Ectodermal cell (in vitro differentiated cells): ENCODE measurements around the gene MYH2.

Source experiments
- H3K27ac ChIP-seq: 2 replicates; pipeline ENCODE4 v1.7.0; 2013; ENCODE audit warnings: mild to moderate bottlenecking, low read depth, low read length; ENCODE audit not compliant: insufficient read depth, poor library complexity, severe bottlenecking
- H3K27me3 ChIP-seq: 2 replicates; pipeline ENCODE4 v1.7.0; 2013; ENCODE audit warnings: mild to moderate bottlenecking, low read length; ENCODE audit not compliant: insufficient read depth, control insufficient read depth, poor library complexity, severe bottlenecking
- H3K36me3 ChIP-seq: one replicate; pipeline ENCODE4 v1.7.0; 2013; ENCODE audit warnings: low read length; ENCODE audit not compliant: control insufficient read depth, insufficient read depth
- H3K4me1 ChIP-seq: one replicate; pipeline ENCODE4 v1.7.0; 2013; ENCODE audit warnings: low read length; ENCODE audit not compliant: control insufficient read depth, insufficient read depth
- H3K4me3 ChIP-seq: 2 replicates; pipeline ENCODE4 v1.7.0; 2013; ENCODE audit warnings: low read depth, low read length, control low read depth; ENCODE audit not compliant: insufficient read depth
- H3K9me3 ChIP-seq: 2 replicates; pipeline ENCODE4 v1.7.0; 2013; ENCODE audit warnings: mild to moderate bottlenecking, low read length, moderate library complexity; ENCODE audit not compliant: control insufficient read depth
- WGBS, 2 experiments: methylation state at CpG; one replicate each; pipeline ENCODE4 v1.1.7; 2013; ENCODE audit warnings: missing lambda C conversion rate in 2 of 2; 5-methylcytosine and 5-hydroxymethylcytosine counted together

Gene MYH2

DNA sequence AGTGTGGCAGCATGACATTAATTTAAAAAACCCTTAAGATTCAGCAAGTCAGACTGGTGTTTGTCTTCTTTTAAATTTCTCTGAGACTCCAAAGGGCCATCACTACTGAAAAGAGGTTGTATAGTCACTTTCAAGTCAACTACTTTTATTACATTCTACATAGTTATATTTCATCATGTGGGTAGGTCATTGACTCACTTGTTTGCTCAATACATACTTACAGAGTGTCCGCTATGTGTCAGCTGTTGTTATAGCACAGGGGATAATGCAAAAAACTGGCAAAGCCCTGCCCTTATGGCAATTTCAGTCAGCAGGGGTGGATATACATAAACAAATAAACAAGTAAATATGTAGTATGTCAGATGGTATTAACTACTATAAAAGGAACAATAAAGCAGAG is 77.6 kb downstream of the MYH2 start:
- H3K36me3 ChIP-seq: no peaks in the 10 kb centered on the region
- 100% methylated on average over 1 of the region's 1 CpG for WGBS, 2 experiments

More for the DNA sequence above, 77.6 kb downstream of the MYH2 start:
- Histone ChIP-seq H3K27me3 (no peaks in the 10 kb centered on the region), H3K27ac (no peak overlapping the region), H3K9me3 (no peaks in the 10 kb centered on the region), H3K4me1 (no peaks in the 10 kb centered on the region), H3K4me3 (no peak overlapping the region)
